Suprapubic skin (tissue), 4 donors: ENCODE results near the gene ARHGAP32. TPM values are rescaled to one million over a fixed set of nuclear protein-coding genes. Genes with fewer than 3 reads are reported as not detected.
A peak's percentile ranks its signal among the peaks of the same experiment; 100 is the strongest.

Experiments
- DNase-seq, 2 donors: peaks; one replicate each; pipeline ENCODE4 v3.0.0-alpha.2; 2019; ENCODE audit warnings: low spot score in 2 of 2
- H3K27ac ChIP-seq: fragments of 200-600 bp; sonication (generic); one replicate; pipeline ENCODE4 v1.5.1; 2019
- H3K27me3 ChIP-seq: fragments of 200-600 bp; sonication (generic); one replicate; pipeline ENCODE4 v1.5.1; 2019
- H3K36me3 ChIP-seq: fragments of 200-600 bp; sonication (generic); one replicate; pipeline ENCODE4 v1.5.1; 2019
- H3K4me1 ChIP-seq: fragments of 200-600 bp; sonication (generic); one replicate; pipeline ENCODE4 v1.5.1; 2019
- H3K4me3 ChIP-seq: fragments of 200-600 bp; sonication (generic); one replicate; pipeline ENCODE4 v1.5.1; 2019; ENCODE audit warnings: mild to moderate bottlenecking
- H3K9me3 ChIP-seq: fragments of 200-600 bp; sonication (generic); one replicate; pipeline ENCODE4 v1.5.1; 2019
- CTCF ChIP-seq, 2 donors: fragments of 200-600 bp in 1 of 2; fragments of 450-650 bp in 1 of 2; sonication (generic) in 1 of 2; IDR thresholded peaks; one replicate each; pipeline ENCODE4 v1.5.1; 2016 to 2019; ENCODE audit warnings: antibody characterized with exemption in 2 of 2, mild to moderate bottlenecking in 1 of 2, moderate library complexity in 1 of 2
- EP300 ChIP-seq: sonication (generic); formaldehyde crosslinking; IDR thresholded peaks from one replicate; pipeline ENCODE4 v1.6.1; 2017; ENCODE audit warnings: antibody characterized with exemption
- POLR2A ChIP-seq, 2 donors: fragments of 450-650 bp; IDR thresholded peaks; one replicate each; pipeline ENCODE4 v1.6.1; 2017; ENCODE audit warnings: antibody characterized with exemption in 2 of 2, mild to moderate bottlenecking in 2 of 2, moderate library complexity in 2 of 2
- POLR2AphosphoS5 ChIP-seq, 3 donors: sonication (generic); formaldehyde crosslinking; IDR thresholded peaks; one replicate each; pipeline ENCODE4 v1.6.1; 2017; ENCODE audit warnings: antibody characterized with exemption in 3 of 3
- WGBS: methylation state at CpG from one replicate; pipeline ENCODE4 v1.1.5; 2018; 5-methylcytosine and 5-hydroxymethylcytosine counted together
- total RNA-seq, 4 donors: library from RNA; depleted of rRNA; stranded (reverse); fragments of >200 nt; gene quantifications; one replicate each; pipeline ENCODE4 v1.1.0, GENCODE V29; 2016

The ARHGAP32 gene
- total RNA-seq, 4 donors from 2014 or later, result 49.5 to 93.4 (median 62.1) TPM

DNA sequence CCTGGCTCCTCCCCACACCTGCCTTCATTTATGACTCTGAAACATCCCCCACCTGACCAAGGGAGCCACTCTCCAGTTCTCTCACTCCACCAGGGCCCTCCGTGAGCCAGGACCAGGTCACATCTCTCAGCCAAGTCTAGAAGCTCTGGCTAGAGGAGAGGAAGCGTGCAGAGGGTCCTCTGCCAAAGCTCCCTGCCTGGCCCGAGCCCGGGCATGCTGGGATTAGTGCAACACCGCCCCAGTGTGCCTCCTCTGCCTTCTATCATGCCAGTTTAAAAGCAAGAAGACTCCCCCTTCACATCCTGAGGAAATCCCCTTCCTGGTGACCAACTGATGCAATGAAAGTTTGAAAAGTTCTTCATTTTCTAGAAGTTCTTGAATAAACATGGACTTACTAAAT lies 272.9 kb downstream of the ARHGAP32 start:
- TF ChIP-seq POLR2AphosphoS5 (IDR thresholded peaks at IDR 0.05), result no peak
- Histone ChIP-seq H3K9me3 (no peaks in the 10 kb centered on the region), H3K36me3 (no peaks in the 10 kb centered on the region), H3K27ac (no peak overlapping the region), H3K4me1 (peaks cover 22% of the 10 kb centered on the region), H3K4me3 (no peak overlapping the region), H3K27me3 (peaks cover 3% of the 10 kb centered on the region)
- DNase-seq, result no peak
- 20% methylated on average over 1 of the region's 5 CpGs for WGBS

DNA sequence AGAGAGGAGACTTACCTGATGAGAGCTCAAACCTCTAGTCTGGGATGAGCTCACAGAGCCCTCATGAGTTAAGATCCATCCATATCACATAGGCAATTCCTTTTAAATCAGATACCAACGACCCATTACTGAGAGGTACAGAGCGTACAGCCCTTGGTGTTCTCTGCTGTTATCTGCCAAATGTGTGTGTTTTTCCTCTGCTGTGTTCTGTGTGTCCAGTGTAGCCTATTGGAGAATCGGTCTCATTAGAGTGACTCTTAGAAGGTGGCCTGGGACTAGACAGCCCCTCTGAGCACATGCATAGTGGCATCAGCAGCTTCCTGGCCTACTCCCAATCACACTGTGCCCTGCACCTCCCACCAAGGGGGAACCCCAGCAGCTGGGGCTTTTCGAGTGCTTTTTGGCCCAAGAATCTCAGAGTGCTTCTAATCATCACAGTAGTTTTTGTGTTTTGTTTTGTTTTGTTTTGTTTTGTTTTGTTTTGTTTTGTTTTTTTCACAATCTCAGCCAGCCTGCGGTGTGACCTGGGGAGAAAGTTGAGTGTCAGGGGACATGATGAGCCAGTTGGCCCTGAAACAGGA lies 274.9 kb downstream of the ARHGAP32 start:
- no peak for DNase-seq
- H3K27me3 ChIP-seq, result peaks cover 3% of the 10 kb centered on the region
- no peaks in the 10 kb centered on the region for H3K36me3 ChIP-seq
- no peaks in the 10 kb centered on the region for H3K9me3 ChIP-seq
- 68% methylated on average over 4 of the region's 5 CpGs for WGBS
- no peak overlapping the region for H3K27ac ChIP-seq
- no peak for TF ChIP-seq CTCF (IDR thresholded peaks at IDR 0.05)
- TF ChIP-seq POLR2A (IDR thresholded peaks at IDR 0.05), result no peak
- no peak for TF ChIP-seq EP300
- no peak for TF ChIP-seq POLR2AphosphoS5 (IDR thresholded peaks at IDR 0.05)
- H3K4me3 ChIP-seq, result no peak overlapping the region
- peaks cover 29% of the 10 kb centered on the region for H3K4me1 ChIP-seq

DNA sequence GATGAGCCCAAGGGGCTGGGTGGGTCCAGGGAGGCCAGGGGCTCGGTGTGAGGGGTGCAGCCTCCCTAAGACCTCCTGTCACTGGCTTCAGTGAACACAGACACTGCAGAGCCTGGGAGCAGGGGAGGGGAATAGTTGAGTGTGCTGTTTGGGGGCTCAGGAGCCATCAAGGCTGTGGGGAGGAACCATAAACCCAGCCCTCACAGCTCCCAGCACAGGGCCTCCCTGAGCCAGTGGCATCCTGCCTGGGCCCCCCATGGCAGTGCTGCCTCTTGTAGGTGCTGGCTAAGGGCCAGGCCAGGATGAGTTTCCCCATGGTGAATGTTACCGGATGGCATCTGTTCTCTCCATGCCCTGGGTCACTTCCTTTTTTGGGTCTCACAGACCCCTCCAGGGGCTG lies 275.4 kb downstream of the ARHGAP32 start:
- 75% methylated on average over 2 of the region's 2 CpGs for WGBS
- H3K9me3 ChIP-seq, result no peaks in the 10 kb centered on the region
- no peak overlapping the region for H3K4me3 ChIP-seq
- no peak for DNase-seq
- no peaks in the 10 kb centered on the region for H3K36me3 ChIP-seq
- peaks cover 3% of the 10 kb centered on the region for H3K27me3 ChIP-seq
- TF ChIP-seq CTCF (IDR thresholded peaks at IDR 0.05), result no peak
- TF ChIP-seq POLR2AphosphoS5 (IDR thresholded peaks at IDR 0.05), result no peak
- TF ChIP-seq EP300, result no peak
- TF ChIP-seq POLR2A (IDR thresholded peaks at IDR 0.05), result no peak
- H3K4me1 ChIP-seq, result peaks cover 29% of the 10 kb centered on the region
- H3K27ac ChIP-seq, result no peak overlapping the region

- peaks cover 29% of the 10 kb centered on the region for H3K4me1 ChIP-seq
- no peak overlapping the region for H3K27ac ChIP-seq
- no peaks in the 10 kb centered on the region for H3K9me3 ChIP-seq
- H3K4me3 ChIP-seq, result no peak overlapping the region
- DNase-seq, result no peak
- TF ChIP-seq POLR2AphosphoS5 (IDR thresholded peaks at IDR 0.05) (no peak), EP300 (no peak), POLR2A (IDR thresholded peaks at IDR 0.05) (no peak), CTCF (IDR thresholded peaks at IDR 0.05) (no peak)
- WGBS, result 68% methylated on average over 3 of the region's 3 CpGs
- H3K27me3 ChIP-seq, result peaks cover 3% of the 10 kb centered on the region
- H3K36me3 ChIP-seq, result no peaks in the 10 kb centered on the region
Measured at GRCh38 chr11:128916037-128916572, 276.0 kb downstream of the ARHGAP32 start.

- no peaks in the 10 kb centered on the region for H3K27me3 ChIP-seq
- 30% methylated on average over 6 of the region's 6 CpGs for WGBS
Measured at GRCh38 chr11:128915149-128915521, 277.0 kb downstream of the ARHGAP32 start.

More at GRCh38 chr11:128915149-128915521, 277.0 kb downstream of the ARHGAP32 start:
- Histone ChIP-seq H3K36me3 (no peaks in the 10 kb centered on the region), H3K9me3 (no peaks in the 10 kb centered on the region), H3K4me3 (no peak overlapping the region), H3K4me1 (peaks cover 29% of the 10 kb centered on the region), H3K27ac (peak overlapping the region; percentile 12)
- TF ChIP-seq POLR2AphosphoS5 (IDR thresholded peaks at IDR 0.05) (no peak), EP300 (no peak), POLR2A (IDR thresholded peaks at IDR 0.05) (no peak), CTCF (IDR thresholded peaks at IDR 0.05) (no peak)
- DNase-seq, result no peak

Other genes with a start within 250 kb of the ARHGAP32 start
- 10 to 100 TPM; 19.2 to 32.9 (median 21.0) TPM for gene TP53AIP1, start 249.5 kb downstream of the ARHGAP32 start, total RNA-seq
- 10 to 100 TPM; 11.1 to 31.8 (median 23.2) TPM for gene BARX2, start 183.5 kb upstream of the ARHGAP32 start, total RNA-seq